ES-I3 (cell line): Measurements from ENCODE around the gene LUZP1.

Experiments
- H3K36me3 ChIP-seq: 2 replicates; pipeline ENCODE4 v1.6.1; 2013; ENCODE audit warnings: mild to moderate bottlenecking, low read length, control low read depth, moderate library complexity; ENCODE audit not compliant: insufficient read depth
- H3K4me1 ChIP-seq: 2 replicates; pipeline ENCODE4 v1.6.1; 2013; ENCODE audit warnings: mild to moderate bottlenecking, control low read depth, low read length; ENCODE audit not compliant: insufficient read depth
- H3K9ac ChIP-seq: 2 replicates; pipeline ENCODE4 v1.6.1; 2013; ENCODE audit warnings: low read depth, mild to moderate bottlenecking, low read length, moderate library complexity
- H3K9me3 ChIP-seq: 2 replicates; pipeline ENCODE4 v1.6.1; 2013; ENCODE audit warnings: mild to moderate bottlenecking, low read length, moderate library complexity; ENCODE audit not compliant: control insufficient read depth, insufficient read depth

The LUZP1 gene

GRCh38 chr1:23108918-23109533, 59.6 kb downstream of the LUZP1 start:
- Histone ChIP-seq H3K36me3 (peaks cover 10% of the 10 kb centered on the region; the same call in 1 of the 2 replicates), H3K4me1 (peaks cover 13% of the 10 kb centered on the region)

GRCh38 chr1:23103001-23103889, 65.4 kb downstream of the LUZP1 start:
- Histone ChIP-seq H3K9ac (no peak overlapping the region), H3K4me1 (peaks cover 41% of the 10 kb centered on the region), H3K9me3 (no peaks in the 10 kb centered on the region), H3K36me3 (peaks cover 3% of the 10 kb centered on the region; the same call in 1 of the 2 replicates)

More at GRCh38 chr1:23108918-23109533, 59.6 kb downstream of the LUZP1 start:
- H3K9me3 ChIP-seq, result no peaks in the 10 kb centered on the region
- H3K9ac ChIP-seq, result no peak overlapping the region

GRCh38 chr1:23102289-23102688, 66.4 kb downstream of the LUZP1 start:
- Histone ChIP-seq H3K9me3 (no peaks in the 10 kb centered on the region), H3K4me1 (peaks cover 41% of the 10 kb centered on the region), H3K9ac (no peak overlapping the region), H3K36me3 (no peaks in the 10 kb centered on the region)

GRCh38 chr1:23101887-23102286, 66.8 kb downstream of the LUZP1 start:
- H3K9me3 ChIP-seq, result no peaks in the 10 kb centered on the region
- H3K36me3 ChIP-seq, result no peaks in the 10 kb centered on the region
- H3K4me1 ChIP-seq, result peaks cover 41% of the 10 kb centered on the region
- no peak overlapping the region for H3K9ac ChIP-seq

- peaks cover 41% of the 10 kb centered on the region for H3K4me1 ChIP-seq
- H3K36me3 ChIP-seq, result no peaks in the 10 kb centered on the region
- no peaks in the 10 kb centered on the region for H3K9me3 ChIP-seq
- H3K9ac ChIP-seq, result no peak overlapping the region
These were observed 67.4 kb downstream of the LUZP1 start for GRCh38 chr1:23101101-23101827.

- Histone ChIP-seq H3K9ac (no peak overlapping the region), H3K4me1 (peaks cover 41% of the 10 kb centered on the region), H3K36me3 (no peaks in the 10 kb centered on the region), H3K9me3 (no peaks in the 10 kb centered on the region)
These were observed 68.4 kb downstream of the LUZP1 start for GRCh38 chr1:23100074-23100748.

- H3K9ac ChIP-seq, result no peak overlapping the region
- peaks cover 41% of the 10 kb centered on the region for H3K4me1 ChIP-seq
- H3K36me3 ChIP-seq, result no peaks in the 10 kb centered on the region; the same call in 1 of the 2 replicates
- H3K9me3 ChIP-seq, result no peaks in the 10 kb centered on the region
These were observed 69.5 kb downstream of the LUZP1 start for GRCh38 chr1:23099171-23099536.

- Histone ChIP-seq H3K9ac (no peak overlapping the region), H3K36me3 (peaks cover 2% of the 10 kb centered on the region; the same call in 1 of the 2 replicates), H3K9me3 (no peaks in the 10 kb centered on the region), H3K4me1 (peaks cover 41% of the 10 kb centered on the region)
These were observed 70.0 kb downstream of the LUZP1 start for GRCh38 chr1:23098463-23099170.

GRCh38 chr1:23097316-23097715, 71.3 kb downstream of the LUZP1 start:
- no peak overlapping the region for H3K9ac ChIP-seq
- H3K9me3 ChIP-seq, result no peaks in the 10 kb centered on the region
- H3K4me1 ChIP-seq, result peaks cover 31% of the 10 kb centered on the region
- peaks cover 4% of the 10 kb centered on the region; the same call in 1 of the 2 replicates for H3K36me3 ChIP-seq

GRCh38 chr1:23092447-23092846, 76.2 kb downstream of the LUZP1 start:
- Histone ChIP-seq H3K4me1 (no peaks in the 10 kb centered on the region), H3K9ac (no peak overlapping the region), H3K36me3 (peaks cover 18% of the 10 kb centered on the region), H3K9me3 (no peaks in the 10 kb centered on the region)

GRCh38 chr1:23091545-23091944, 77.1 kb downstream of the LUZP1 start:
- H3K9ac ChIP-seq, result no peak overlapping the region
- H3K9me3 ChIP-seq, result no peaks in the 10 kb centered on the region
- peaks cover 26% of the 10 kb centered on the region for H3K36me3 ChIP-seq
- H3K4me1 ChIP-seq, result no peaks in the 10 kb centered on the region

- H3K4me1 ChIP-seq, result no peaks in the 10 kb centered on the region
- no peak overlapping the region for H3K9ac ChIP-seq
- no peaks in the 10 kb centered on the region for H3K9me3 ChIP-seq
- H3K36me3 ChIP-seq, result peaks cover 27% of the 10 kb centered on the region
These were observed 78.6 kb downstream of the LUZP1 start for GRCh38 chr1:23090056-23090455.

- no peak overlapping the region for H3K9ac ChIP-seq
- H3K9me3 ChIP-seq, result no peaks in the 10 kb centered on the region
- H3K4me1 ChIP-seq, result no peaks in the 10 kb centered on the region
- H3K36me3 ChIP-seq, result peaks cover 27% of the 10 kb centered on the region
These were observed 80.6 kb downstream of the LUZP1 start for GRCh38 chr1:23088027-23088426.
